PFSK-1 (cell line): ENCODE measurements around the gene GNG12.

ENCODE experiments used
- POLR2AphosphoS5 ChIP-seq: IDR thresholded peaks from 2 replicates; pipeline ENCODE4 v1.6.1; 2012; ENCODE audit warnings: low read depth, mild to moderate bottlenecking, control low read depth, low read length, moderate library complexity
- REST ChIP-seq, 2 experiments: IDR thresholded peaks; 2 replicates each; pipeline versions ENCODE4 v1.6.1 to v1.8.0; 2011 to 2012; ENCODE audit warnings: low read depth in 2 of 2, low read length in 2 of 2, control low read depth in 1 of 2, inconsistent platforms in 1 of 2, mild to moderate bottlenecking in 1 of 2, moderate library complexity in 1 of 2; ENCODE audit not compliant: insufficient read depth in 1 of 2

GRCh38 chr1:67741121-67741520 lies 92.1 kb downstream of the GNG12 start:
- TF ChIP-seq POLR2AphosphoS5 (no peak), REST (IDR thresholded peaks at IDR 0.05; ENCODE audit: insufficient read depth in 1 of 2, low read depth in 2 of 2, low read length in 2 of 2) (no peak)
